Stimulated activated CD8-positive, alpha-beta memory T cell treated with anti-CD3 and anti-CD28 coated beads, Interleukin-2, amount 100 ng/mL, for 48 hours (primary cell): ENCODE measurements around the gene PRSS57.
"Not testable (repeated sequence)": the region's sequence is repeated elsewhere in the genome, so short reads cannot be mapped to it uniquely, and the experiment has no call there.

ENCODE experiments used
- DNase-seq, 2 donors: peaks; one replicate each; pipeline ENCODE4 v3.0.0-alpha.2; 2020; ENCODE audit warnings: low read depth in 2 of 2

The PRSS57 gene

DNA sequence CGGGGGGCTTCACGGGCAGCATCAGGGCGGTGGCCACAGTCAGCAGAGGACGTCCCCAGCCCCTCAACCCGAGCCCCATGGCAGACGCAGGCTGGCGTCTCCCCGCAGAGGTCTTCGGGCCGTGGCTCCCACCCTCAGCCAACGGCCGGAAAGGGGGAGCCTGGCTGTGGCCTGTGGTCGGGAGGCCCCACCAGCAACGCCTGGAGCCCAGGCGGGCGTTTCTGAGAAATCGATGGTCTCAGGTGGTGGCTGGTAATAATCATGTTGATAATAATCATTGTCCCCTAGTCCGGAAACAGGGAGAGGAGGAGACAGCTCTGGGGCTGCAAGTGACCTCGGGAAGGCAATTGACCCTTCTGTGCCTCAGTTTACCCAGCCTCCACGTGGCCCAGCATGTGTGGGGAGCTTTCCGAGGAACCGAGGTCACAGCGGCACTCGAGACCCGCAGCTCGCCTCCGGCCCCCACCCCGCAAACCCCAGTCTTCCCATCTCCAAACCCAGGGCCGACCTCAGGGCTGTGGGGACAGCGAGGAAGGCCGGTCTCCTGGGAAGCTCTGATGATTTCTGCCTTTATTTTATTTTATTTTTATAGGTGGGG, at the start of gene PRSS57:
Gene PRSS57, minus strand, starts transcription at position 101 of the 598 bp plus-strand sequence. Its CDS starts 22 bp downstream, at position 79.
- no peak for DNase-seq

DNA sequence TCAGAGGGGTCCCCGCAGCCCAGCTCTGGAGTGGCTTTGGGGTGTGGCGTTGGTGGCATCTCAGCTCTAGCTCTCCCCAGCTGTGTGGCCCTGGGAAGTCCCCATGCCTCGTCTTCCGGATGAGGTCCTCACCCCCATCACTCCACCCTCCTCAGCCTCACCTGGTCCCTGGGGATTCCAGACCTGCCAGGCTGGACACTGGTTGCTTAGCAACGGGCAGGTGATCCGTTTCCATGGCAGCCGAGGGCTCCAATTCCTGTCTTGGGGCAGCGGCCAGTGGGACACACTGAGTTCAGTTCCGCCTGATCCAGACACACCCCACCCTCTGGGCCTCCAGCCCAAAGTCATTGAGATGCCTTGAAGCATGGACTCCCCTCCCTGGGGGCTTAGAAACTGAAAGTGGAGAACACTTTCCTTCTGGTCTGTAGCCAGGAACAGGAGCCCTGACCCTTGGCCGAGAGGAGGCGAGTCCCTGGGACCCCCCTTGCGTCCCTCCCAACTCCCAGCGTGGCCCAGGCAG, 48.0 kb upstream of the PRSS57 start:
- DNase-seq: no peak

DNA sequence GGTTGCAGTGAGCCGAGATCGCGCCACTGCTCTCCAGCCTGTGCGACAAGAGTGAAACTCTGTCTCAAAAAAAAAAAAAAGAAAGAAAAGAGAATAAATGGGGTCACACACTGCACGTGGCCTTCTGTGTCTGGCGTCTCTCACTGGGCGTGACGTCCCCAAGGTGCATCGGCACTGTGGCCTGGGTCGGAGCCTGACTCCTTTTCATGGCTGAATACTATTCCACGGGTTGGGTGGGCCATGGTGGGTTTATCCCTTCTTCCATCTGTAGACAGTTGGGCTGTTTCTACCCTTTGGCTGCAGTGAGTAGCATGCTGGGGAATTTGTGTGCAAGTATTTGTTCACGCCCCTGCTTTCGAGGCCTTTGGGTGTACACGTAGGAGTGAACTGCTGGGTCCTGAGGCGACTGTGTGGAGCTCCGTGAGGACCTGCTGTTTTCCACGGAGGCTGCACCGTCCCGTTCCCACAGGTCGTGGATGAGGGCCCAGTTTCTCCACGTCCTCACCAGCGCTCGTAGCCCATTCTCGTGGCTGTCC, 47.4 kb upstream of the PRSS57 start:
- no peak for DNase-seq

DNA sequence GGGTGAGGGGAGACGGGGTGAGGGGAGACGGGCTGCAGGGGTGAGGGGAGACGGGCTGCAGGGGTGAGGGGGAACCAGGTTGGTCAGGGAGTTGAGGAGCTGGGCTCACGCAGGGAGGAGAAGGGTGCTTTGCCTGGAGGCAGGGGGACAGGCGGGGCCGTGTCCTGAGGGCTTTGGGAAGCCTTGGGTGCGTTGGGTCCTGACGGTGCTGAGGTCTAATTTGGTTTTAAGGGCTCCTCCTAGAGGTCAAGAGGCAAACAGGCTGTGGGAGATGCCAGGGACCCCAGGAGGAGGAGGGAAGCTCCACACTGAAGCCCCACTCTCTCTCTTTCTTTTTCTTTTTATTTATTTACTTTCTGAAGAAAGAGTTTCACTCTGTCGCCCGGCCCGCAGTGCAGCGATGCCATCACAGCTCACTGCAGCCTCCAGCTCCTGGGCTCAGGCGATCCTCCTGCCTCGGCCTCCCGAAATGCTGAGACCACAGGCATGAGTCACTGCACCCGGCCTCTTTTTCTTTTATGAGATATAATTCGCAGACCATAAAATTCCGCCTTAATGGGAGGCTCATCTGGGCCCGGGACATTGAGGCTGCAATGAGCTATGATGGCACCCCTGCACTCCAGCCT, 46.4 kb upstream of the PRSS57 start:
- peak in 1 of 2 donors; percentile 9 for DNase-seq

DNA sequence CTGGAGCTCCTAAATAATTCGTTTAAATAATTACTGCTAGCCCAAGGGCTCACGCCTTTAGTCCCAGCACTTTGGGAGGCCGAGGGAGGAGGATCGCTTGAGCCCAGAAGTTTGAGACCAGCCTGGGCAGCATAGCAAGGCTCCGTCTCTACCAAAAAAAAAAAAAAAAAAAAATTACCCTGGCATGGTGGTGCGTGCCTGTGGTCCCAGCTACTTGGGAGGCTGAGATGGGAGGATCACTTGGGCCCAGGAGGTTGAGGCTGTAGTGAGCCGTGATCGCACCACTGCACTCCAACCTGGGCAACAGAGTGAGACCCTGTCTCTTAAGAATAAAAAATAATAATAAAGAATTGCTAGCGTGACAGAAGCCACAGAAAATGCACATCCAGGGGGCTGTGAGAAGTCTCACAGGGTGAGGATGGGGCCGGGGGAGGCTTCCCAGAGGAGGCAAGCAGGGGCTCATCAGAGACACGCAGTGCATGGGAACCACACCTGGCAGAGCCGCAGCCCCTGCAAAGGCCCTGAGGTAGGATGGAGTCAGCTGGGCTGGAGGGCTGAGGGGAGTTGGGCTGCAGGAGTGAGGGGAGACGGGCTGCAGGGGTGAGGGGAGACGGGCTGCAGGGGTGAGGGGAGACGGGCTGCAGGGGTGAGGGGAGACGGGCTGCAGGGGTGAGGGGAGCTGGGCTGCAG, 45.7 kb upstream of the PRSS57 start:
- DNase-seq: not testable (repeated sequence)

DNA sequence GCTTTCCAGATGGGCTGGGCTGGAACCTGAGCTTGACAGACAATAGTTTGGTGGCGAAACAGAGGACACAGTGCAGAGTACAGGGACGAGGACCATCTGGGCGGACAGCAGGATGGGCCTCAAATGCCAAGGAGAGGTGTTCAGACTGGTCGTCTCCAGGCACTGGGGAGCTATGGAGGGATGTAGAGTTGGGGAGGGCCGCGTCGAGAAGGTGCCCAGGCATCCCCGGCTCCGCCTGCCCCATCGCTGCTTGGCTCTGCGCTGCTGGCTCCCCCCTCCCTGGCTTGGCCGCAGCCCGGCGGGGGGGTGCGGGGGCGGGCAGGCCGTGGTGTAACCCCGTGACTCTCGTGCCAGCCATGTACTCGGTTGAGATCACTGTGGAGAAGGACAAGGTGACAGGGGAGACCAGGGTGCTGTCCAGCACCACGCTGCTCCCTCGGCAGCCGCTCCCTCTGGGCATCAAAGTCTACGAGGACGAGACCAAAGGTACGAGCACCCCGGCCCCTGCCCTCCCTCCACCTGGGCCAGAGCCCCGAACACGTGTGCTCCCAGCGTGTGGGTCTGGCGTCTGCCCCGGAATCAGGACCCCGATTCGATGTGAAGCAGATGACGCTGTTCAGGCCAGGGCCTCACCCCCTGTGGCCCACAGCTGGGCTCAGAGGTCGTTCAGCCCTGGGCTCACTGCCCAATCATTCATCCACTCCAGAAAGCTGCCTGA, 44.9 kb upstream of the PRSS57 start:
- DNase-seq: no peak

DNA sequence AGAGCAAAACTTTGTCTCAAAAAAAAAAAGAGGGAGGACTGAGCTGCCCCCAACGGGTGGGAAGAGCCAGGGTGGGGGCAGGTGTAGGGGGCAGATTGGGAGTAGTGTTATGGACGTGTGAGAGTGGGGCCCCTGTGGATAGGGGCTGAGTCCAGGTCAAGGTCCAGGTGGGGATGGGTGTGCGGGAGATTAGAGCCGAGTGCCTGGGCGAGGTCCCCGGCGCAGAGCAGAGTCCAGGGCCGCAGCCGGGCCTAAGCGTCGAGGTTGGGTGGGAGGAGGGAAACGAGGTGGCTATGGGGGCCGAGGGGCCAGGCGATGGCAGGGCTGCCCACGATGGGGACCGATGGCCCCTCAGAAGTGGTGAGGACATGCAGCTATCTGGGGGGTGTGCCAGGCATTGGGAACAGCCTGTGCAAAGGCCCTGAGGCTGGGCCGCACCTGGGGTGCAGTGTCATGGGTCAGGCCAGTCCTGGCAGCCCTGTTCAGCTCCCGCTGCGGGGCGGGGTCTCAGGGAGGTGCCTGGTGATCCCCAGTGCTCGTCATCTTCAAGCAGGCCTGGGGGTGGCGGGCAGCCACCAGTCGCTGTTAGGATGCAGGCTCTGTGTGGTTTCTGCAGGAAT, 43.4 kb upstream of the PRSS57 start:
- no peak for DNase-seq

DNA sequence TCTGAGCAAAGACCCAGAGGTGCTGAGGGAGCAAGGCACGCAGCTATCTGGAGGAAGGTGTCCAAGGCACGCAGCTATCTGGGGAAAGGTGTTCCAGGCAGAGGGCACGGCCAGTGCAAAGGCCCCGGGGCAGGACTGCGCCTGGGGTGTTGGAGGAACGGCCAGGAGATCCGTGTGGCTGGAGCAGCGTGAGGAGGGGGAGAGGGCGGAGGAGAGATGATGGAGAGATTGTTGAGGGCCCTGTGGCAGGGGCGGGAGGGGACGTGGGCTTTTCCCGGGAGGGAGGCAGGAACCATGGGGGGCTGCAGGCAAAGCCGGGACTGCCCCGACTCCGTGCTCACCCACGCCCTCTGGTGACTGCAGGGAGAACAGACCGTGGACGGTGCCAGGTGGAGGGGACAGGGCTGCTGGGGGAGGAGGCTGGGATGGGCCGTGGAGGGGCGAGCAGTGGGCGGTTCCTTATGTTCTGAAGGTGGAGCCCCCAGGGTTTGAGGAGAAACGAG, 42.4 kb upstream of the PRSS57 start:
- peak; percentile 50 to 51 for DNase-seq

DNA sequence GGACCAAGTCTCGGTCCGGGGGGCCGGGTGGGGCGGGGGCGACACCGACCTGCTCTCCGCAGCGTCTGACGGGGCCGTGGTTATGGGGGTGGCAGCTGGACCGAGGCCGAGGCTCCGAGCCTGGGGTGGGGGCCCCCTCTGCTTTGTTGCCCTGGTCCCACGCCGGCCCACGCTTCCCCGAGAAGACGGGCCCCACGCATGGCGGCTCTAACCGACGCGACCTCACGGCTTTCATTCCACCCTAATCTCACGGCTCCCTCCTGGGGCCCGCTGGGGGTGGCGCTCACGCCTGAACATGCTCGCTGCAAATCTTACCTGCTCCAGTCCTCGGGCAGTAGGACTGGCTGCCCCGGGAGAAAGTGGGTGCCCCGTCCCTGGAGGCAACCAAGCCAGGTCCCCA, 40.9 kb upstream of the PRSS57 start:
- DNase-seq: no peak

DNA sequence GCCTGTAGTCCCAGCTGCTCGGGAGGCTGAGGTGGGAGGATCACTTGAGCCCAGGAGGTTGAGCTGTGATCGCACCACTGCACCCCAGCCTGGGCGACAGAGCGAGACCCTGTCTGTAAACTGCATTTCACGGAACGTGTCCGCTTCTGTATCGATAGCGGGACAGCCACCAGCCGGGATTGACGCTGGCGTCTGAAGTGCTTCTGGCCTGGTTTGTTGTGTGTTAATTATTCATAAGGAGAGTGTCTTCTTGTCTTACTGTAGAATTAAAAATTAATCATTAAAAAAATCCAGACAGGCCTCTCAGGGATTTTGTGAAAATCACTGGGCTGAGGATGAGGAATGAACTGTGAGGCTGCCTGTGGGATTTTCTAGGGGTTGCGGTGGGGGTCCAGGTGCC, 39.5 kb upstream of the PRSS57 start:
- no peak for DNase-seq

DNA sequence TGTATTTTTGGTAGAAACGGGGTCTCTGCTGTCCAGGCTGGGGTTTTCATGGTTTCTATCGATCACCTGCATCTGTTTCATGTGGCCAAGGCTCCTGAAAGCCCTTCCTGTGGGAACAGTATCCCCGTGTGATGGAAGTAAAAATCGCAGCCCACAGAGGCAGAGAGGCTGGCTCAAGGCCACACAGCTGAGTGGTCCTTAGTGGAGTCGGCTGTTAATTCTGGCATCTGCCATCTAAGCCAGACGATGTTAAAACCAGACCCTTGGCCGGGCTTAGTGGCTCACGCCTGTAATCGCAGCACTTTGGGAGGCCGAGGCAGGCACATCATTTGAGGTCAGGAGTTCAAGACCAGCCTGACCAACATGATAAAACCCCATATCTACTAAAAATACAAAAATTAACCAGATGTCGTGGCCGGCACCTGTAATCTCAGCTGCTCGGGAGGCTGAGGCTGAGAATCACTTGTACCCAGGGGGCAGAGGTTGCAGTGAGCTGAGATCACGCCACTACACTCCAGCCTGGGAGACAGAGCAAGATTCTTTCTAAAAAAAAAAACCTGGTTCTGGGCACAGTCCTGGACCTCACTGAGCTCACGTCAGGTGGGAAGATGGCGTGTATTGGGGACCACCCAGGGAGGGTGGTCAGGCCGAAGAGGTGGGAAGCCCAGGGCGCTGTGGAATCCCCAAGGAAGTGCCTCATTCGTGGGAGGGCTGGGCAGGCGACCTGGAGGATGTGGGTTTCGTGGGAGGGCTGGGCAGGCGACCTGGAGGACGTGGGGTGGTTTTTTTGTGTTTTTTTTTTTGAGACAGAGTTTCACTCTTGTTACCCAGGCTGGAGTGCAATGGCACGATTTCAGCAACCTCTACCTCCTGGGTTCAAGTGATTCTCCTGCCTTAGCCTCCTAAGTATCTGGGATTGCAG, 37.2 kb upstream of the PRSS57 start:
- no peak for DNase-seq

DNA sequence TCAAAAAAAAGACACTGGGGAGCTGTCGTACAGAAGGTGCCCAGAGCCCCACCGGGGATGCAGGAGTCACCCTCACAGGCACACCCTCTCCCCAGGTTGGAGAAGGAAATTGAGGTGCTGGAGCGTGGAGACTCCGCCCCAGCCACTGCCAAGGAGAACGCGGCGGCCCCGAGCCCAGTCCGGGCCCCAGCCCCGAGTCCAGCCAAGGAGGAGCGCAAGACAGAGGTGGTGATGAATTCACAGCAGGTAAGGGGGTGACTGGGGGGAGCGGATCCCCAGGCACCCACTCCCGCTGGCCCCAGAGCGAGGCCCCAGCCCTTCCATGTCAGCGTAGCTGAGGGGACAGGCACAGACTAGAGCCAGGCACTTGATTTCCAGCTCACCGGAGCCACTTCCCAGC, 35.7 kb upstream of the PRSS57 start:
- DNase-seq: no peak

DNA sequence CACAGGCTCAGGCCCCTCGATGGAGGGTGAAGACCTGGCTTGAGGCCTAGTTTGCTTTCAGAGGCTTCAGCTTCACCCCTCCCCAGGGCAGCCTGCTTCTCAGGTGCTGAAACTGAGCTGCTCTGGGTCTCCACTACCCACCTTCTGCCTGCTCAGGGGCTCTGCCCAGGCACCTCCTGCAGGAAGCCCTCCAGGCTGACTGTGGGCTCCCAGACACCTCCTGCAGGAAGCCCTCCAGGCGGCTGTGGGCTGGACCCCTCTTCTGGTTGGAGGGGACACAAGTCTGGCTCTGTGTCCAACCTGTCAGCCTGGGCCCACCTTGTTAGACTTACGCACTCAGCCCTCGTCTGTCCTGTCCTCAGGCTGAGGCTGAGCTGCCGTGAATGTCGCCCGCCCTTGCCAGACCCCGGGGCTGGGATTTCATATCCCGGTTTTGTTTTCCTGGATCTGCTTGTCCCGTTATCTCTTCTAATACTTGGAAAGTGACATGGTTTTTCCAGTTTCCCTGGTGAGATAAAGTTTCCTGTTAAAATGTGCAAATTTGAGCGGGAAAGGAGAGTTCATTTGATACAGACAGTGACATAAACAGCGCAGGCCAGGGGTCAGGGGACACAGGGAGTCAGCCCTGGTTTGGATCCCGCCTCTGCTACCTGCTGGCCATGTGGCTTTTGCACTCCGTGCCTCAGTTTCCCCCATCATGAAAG, 34.9 kb upstream of the PRSS57 start:
- DNase-seq: no peak

DNA sequence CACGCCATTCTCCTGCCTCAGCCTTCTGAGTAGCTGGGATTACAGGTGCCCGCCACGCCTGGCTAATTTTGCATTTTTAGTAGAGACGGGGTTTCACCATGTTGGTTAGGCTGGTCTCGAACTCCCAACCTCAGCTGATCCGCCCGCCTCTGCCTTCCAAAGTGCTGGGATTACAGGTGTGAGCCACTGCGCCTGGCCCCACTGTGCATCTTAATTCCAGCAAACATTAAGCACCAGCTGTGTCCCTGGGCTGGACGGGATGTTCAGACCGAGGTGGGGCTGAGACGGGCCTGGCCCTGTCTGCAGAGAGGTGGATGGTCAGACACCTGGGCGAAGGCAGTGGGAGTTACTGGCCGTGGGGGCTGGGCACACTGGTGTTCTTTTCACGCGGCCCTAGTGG, 34.3 kb upstream of the PRSS57 start:
- DNase-seq: not testable (repeated sequence)

DNA sequence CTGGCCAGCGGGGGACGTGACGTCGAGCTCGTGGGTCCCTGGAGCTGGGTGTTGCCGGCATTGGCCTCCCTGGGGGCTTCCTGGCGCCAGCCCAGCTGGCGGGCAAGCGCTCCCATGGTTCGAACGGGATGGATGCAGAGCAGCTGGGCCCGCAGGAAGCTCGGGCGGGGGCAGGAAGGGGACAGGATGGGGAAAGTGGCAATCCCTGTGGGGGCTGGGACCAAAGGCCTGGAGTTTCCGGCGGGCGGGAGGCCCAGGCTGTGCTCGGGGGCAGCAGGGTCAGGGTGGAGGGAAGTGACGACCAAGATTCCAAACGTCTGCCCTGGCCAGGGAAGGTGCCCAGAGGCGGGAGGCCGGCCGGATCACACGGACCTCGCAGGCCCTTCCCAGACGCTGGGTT, 32.8 kb upstream of the PRSS57 start:
- DNase-seq: no peak

DNA sequence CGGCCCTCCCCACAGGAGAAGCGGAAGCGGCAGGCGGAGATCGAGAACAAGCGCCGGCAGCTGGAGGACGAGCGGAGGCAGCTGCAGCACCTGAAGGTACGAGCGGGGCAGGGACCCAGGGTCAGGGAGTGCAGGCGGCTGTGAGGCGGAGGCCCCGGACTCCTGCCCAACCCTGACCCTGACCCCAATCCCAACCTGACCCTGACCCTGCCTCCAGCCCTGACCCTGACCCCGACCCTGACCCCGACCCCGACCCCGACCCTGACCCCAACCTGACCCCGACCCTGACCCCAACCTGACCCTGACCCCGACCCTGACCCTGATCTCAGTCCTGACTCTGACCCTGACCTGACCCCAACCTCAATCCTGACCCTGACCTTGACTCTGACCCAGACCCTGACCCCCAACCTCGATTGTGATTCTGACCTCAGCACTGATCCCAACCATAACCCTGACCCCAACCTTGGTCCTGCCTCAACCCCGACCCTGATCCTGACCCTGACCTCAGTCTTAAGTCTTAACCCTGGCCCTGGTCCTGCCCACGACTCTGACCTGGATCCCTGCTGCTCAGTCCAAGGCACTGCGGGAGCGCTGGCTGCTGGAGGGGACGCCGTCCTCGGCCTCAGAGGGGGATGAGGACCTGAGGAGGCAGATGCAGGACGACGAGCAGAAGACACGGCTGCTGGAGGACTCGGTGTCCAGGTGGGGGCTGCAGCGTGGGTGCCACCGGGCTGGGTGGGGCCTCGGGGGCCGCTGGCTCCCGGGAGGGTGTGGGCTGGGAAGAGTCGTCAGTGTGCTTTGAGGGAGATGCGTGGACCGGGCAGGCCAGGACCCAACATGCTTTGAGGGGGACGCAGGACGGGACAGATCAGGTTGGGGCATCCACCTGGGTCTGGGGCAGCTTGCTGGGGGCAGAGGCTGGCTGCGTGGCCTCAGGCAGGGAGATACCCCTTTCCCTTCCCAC, 32.0 kb upstream of the PRSS57 start:
- no peak for DNase-seq

DNA sequence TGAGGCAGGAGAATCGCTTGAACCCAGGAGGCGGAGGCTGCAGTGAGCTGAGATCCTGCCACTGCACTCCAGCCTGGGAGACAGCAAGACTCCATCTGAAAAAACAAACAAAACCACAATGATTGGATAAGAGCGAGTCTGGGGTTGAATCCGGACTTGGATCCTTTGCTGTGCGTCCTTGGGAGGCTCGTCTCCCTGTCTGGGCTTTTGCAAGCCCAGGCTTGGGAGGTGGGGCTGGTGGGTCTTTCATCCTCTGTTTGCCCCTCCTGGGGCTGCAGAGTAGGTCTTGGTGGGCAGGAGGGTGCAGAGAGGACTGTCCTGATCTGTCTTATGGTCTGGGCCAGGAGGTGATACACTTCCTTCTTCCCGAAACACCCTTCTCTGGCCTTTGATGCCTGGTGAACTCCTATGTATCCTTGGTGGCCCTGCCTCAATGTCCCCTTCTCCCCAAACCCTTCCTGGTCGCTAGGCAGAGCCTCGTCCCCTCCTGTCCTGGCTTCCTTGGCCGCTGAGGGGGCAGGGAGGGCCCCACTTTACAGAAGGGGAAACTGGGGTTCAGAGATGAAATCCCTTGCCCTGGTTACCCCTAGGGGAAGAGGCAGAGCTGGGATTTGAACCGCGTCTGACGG, 30.3 kb upstream of the PRSS57 start:
- no peak for DNase-seq

DNA sequence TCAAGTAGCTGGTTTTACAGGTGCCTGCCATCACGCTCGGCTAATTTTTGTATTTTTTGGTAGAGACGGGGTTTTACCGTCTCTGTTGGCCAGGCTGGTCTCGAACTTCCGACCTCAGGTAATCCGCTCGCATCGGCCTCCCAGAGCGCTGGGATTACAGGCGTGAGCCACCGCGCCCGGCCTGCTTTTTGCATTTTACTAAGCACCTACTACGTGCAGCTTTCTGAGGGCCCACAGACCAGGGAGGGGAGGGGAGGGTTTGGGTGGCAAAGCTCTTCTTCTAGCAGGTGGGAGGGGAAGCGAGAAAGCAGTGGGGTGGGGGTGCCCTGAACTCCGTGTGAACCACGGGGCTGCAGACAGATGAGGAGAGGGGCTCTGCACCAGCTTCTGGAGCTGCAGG, 28.5 kb upstream of the PRSS57 start:
- no peak for DNase-seq
